ENCODE measurements around the gene SLAMF1. TPM values are rescaled to one million over a fixed set of nuclear protein-coding genes. Genes with fewer than 3 reads are reported as not detected.

SLAMF1 gene
- total RNA-seq, 4 donors from 2014 or later: 0.33 to 2.5 (median 0.76) TPM

DNA sequence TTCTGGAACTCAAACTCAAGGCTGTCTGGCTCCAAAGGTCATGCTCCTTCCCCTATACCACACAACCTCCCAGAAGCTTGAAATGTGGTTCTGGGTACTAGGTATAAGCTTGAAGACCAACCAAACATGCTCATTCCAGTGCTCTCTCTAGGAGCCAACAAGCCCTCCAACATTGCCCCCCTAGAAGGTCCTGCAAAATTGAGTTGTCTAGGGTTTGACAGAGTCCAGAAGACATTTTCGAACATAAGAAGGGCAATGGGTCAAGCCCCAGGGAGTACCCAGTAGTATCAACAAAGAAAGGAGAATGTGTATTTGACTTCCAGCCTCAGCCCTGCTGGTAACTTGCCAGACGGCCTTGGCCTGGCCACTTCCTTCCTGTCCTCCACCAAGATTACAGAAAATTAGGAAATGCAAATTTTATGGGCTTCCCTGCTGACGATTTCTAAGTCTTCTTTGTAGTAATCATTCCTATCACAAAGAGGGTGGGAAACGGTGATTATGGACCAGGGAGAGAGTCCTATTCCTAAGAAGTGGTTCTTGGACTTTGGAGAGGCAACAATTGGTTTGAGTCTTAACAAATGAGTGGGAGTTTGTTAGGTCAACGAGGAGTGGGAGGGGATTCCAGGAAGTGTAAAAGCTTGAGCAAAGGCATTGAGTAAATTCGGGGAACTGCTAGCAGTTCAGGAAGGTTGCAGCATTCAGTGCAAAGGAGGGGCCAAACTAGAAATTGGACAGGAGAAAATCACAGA, 18.7 kb upstream of the SLAMF1 start:
- intact Hi-C loops (cut with DNase I): no loop called here

GRCh38 chr1:160664573-160665051, 17.8 kb upstream of the SLAMF1 start:
- no peak overlapping the region for H3K27ac ChIP-seq
- no peaks in the 10 kb centered on the region for H3K36me3 ChIP-seq
- DNase-seq: no peak
- no peak overlapping the region for H3K4me3 ChIP-seq (replicated peaks in 1 of 3)
- WGBS, 2 donors: 76 to 93% methylated on average over 3 of the region's 3 CpGs
- H3K27me3 ChIP-seq: no peaks in the 10 kb centered on the region
- H3K4me1 ChIP-seq: no peaks in the 10 kb centered on the region
- TF ChIP-seq POLR2A (IDR thresholded peaks at IDR 0.05) (no peak), CTCF (IDR thresholded peaks at IDR 0.05) (no peak)
- intact Hi-C loops (cut with DNase I): no loop called here
- no peaks in the 10 kb centered on the region for H3K9me3 ChIP-seq

More for the DNA sequence above, 18.7 kb upstream of the SLAMF1 start:
- no peaks in the 10 kb centered on the region for H3K9me3 ChIP-seq
- WGBS, 2 donors: 36 to 41% methylated on average over 6 of the region's 6 CpGs
- H3K36me3 ChIP-seq: no peaks in the 10 kb centered on the region
- H3K4me1 ChIP-seq: no peaks in the 10 kb centered on the region
- H3K4me3 ChIP-seq (replicated peaks in 1 of 3): no peak overlapping the region
- no peak for DNase-seq
- H3K27ac ChIP-seq: no peak overlapping the region
- TF ChIP-seq CTCF (IDR thresholded peaks at IDR 0.05): no peak
- no peak for TF ChIP-seq POLR2A (IDR thresholded peaks at IDR 0.05)
- H3K27me3 ChIP-seq: no peaks in the 10 kb centered on the region

DNA sequence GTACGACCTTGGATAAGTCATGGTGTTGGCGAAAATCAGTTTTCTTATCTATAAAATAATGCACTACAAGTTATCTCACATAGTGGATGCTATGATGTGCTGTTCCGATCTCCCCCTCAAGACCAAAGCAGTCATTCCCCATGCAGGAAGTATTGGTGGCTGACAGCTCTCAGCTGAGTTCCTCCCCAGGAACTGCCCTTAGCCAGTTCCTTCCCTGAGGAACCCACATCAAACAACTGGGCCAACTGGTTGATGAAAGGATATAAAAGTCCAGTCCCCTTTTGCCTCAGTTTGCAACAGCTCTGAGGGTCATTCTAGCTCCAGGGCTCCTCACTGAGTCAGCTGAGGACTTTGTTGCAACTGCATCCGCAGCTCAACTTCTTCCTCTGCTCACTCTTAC, 16.1 kb upstream of the SLAMF1 start:
- Histone ChIP-seq H3K4me1 (no peaks in the 10 kb centered on the region), H3K27me3 (no peaks in the 10 kb centered on the region), H3K36me3 (no peaks in the 10 kb centered on the region), H3K27ac (no peak overlapping the region), H3K9me3 (no peaks in the 10 kb centered on the region), H3K4me3 (replicated peaks in 1 of 3) (no peak overlapping the region)
- DNase-seq: no peak
- TF ChIP-seq POLR2A (IDR thresholded peaks at IDR 0.05): no peak
- TF ChIP-seq CTCF (IDR thresholded peaks at IDR 0.05): no peak
- 87 to 90% methylated on average over 4 of the region's 4 CpGs for WGBS, 2 donors
- intact Hi-C loops (cut with DNase I): no loop called here

DNA sequence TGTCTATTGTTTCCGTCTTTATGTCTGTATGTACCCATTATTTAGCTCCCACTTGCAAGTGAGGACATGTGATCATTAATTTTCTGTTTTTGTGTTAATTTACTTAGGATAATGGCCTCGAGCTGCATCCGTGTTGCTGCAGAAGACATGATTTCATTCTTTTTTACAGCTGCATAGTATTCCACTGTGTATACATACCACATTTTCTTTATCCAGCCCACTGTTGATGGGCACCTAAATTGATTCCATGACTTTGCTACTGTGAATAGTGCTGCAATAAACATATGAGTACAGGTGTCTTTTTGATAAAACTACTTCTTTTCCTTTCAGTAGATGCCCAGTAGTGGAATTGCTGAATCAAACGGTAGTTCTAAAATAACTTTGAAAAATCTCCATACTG, 12.7 kb upstream of the SLAMF1 start:
- H3K27ac ChIP-seq: no peak overlapping the region
- no peak overlapping the region for H3K4me3 ChIP-seq (replicated peaks in 1 of 3)

More for the DNA sequence above, 12.7 kb upstream of the SLAMF1 start:
- Histone ChIP-seq H3K36me3 (no peaks in the 10 kb centered on the region), H3K9me3 (no peaks in the 10 kb centered on the region), H3K27me3 (no peaks in the 10 kb centered on the region), H3K4me1 (no peaks in the 10 kb centered on the region)
- no peak for DNase-seq
- TF ChIP-seq POLR2A (IDR thresholded peaks at IDR 0.05) (no peak), CTCF (IDR thresholded peaks at IDR 0.05) (no peak)
- 91 to 95% methylated on average over 4 of the region's 4 CpGs for WGBS, 2 donors
- intact Hi-C loops (cut with DNase I): no loop called here

Measured in thyroid gland (tissue), 4 donors.